HS-5 (cell line): ENCODE results near the gene ANO10.
"Not testable (repeated sequence)": the region's sequence is repeated elsewhere in the genome, so short reads cannot be mapped to it uniquely, and the experiment has no call there.

Experiments used
- DNase-seq: peaks from one replicate; pipeline ENCODE4 v3.0.0-alpha.2; 2012; ENCODE audit warnings: low read depth

Gene ANO10

DNA sequence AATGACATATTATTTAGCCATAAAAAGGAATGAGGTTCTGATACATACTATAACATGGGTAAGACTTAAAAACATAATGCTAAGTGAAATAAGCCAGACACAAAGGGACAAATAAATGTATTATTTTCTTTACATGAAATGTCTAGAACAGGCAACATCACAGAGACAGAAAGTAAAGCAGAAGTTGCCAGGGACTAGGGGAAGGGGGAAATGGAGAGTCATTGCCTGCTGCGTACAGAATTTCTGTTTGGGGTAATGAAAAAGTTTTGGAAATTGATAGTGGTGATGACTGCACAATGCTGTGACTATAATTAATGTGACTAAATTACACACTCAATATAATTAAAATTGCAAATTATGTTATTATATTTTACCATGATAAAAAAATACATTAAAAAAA lies 99.9 kb downstream of the ANO10 start:
- DNase-seq = no peak

DNA sequence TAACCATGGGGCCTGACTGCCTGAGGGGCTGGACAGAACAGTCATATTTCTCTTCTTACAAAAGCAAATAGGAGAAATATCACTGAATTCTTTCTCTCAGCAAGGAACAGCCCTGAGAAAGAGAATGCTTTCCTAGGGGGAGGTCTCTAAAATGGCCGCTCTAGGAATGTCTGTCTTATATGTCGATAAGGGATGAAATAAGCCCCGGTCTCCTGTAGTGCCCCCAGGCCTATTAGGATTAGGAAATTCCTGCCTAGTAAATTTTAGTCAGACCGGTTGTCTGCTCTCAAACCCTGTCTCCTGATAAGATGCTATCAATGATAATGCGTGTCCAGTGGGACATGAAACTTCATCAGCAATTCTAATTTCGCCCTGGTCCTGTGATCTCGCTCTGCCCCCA lies 103.3 kb downstream of the ANO10 start:
- not testable (repeated sequence) for DNase-seq

DNA sequence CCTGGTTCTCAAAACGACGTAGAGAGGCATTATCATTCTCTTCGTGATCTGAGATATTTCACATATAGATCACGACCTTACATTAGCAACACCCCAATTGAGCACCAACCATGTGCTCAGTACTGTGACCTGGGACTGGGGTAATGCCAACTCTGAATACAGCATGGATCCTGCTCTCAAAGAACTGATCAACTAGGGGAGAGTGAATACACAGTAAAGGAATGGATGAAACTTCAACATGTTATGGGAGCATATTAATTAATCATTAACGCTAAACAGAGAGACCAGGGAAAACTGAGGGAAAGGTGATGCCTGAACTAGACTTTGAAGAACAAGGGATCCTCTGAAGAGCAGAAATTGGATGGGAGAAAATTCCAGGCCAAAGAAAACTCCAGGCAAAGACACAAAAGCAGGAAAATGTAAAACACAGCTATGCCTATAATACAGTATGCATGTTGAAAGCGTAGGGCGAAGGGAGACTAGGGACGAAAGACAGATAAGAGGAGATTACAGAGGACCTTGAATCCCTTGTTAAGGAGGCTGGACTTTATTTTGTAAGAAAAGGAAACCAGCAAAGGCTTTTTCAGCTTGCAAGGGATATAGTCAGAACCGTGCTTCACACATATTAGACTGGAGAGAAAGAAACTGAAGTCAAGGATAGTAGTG lies 105.7 kb downstream of the ANO10 start:
- DNase-seq = no peak

DNA sequence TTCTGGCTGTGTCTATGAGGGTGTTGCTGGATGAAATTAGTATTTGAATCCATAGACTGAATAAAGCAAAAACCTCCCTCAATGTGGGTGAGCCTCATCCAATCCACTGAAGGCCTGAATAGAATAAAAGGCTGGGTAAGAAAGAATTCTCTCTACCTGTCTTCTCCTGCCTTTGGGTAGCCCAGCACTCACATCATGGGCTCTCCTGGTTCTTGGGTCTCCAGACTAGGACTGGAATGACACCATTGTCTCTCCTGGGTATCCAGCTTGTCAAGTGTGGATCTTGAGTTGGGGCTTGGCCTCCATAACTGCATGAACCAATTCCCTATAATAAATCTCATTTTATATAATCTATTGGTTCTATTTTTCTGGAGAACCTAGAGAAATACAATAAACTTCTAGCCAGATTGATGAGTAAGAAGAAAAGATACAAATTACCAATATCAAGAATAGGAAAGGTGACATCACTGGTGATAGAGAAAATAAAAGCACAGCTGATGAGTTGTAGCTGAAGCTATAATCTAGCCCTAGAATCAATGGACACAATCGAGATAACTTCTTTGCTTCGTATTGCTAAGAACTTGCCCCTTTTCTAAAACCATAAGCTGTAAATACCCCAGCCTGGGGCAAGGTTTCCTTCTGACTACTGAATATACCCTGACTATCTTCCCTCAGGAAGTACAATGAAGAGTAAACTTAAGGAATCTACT lies 106.4 kb downstream of the ANO10 start:
- DNase-seq = no peak

DNA sequence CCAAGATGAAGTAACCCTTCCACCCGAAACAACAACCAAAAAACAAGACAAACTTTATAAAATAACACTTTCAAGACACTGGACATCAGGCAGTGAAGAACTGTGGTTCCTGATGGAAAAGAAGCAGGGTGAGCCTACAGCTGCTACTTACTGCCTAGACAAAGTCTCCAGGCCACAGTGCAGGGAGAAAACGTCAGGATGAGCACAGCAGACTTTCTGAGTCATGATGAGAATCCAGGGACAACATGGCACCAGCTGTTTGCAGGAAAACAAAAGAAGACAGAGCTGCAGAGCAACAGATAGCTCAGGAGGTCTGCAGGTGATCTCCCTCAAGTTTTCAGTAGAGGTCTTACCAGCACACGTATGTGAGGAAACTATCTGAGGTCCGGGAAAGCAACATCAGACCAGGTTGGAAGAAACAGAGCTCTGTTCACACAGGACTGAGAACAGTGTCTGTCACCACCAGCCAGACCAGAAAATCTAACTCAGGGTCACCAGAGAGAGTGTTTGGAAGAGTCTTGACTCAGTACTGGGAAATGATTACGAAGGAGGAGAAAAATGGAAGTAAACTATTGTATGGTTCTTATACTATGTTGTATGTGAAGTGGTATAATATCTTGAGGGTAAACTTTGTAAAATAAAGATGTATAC lies 108.9 kb downstream of the ANO10 start:
- DNase-seq = no peak

DNA sequence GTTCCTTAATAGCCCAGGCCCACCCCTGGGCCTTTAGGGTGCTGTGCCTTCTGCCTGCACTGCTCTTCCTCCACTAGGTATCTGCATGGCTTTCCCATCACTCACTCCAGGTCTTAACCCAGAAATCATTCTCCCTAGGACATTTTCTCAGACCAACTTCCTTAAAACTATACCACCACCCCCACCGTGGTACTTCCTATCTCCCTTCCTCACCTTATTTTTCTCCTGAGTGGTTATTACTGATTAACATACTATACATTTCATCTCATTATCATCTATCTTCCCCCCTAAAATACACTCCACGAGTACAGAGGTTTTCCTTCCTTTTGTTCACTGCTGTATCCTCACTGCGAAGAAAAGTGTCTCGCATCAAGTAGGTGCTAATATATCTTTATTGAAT lies 115.2 kb downstream of the ANO10 start:
- DNase-seq = no peak

DNA sequence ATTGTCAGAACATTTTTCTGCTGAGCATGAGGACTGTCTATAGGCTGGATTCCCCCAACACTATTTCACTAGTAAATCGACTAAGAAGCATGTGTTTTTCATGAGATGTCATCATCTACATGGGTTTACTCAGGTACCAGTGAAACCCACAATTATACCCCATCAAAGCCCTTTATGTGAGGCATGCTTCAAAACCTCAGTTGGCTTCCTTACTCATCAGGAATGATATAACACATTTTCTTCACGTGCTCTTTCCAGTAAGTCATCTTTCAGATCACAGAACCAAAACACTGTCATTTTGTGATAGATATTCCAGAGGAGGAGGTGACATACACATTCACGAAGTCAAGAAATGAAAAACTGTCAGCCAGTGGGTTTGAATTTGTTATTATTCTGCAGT lies 116.5 kb downstream of the ANO10 start:
- DNase-seq = peak; percentile 83

DNA sequence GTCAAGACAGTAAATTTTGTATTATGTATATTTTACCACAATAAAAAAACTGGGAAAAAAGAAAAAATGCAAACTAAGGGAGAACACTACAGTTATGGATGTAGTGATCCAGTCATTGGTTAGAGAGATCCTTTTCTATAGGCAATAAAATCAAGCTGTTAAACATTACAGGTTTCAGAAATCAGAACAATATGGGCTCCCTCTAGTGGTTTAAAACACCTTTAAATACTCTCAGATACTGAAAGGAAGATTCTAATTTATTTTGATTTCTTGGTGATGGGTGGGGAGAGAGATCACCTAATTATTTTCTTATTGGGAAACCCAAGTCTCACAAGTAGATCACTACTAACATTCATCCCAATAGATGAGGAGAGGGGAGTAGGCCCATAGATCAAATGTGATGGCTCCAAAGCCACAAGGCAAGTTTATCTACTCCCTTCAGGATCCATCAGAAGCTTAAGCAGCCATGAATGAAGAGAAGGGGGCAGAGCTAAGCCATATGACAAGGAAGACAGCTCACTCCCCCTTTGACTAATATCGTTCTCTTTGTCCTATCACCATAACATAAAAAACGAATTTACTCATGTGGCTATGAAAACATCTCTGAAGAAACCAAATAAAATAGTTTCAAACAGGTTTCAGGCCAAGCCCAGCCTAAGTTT lies 118.6 kb downstream of the ANO10 start:
- DNase-seq = peak; percentile 18

DNA sequence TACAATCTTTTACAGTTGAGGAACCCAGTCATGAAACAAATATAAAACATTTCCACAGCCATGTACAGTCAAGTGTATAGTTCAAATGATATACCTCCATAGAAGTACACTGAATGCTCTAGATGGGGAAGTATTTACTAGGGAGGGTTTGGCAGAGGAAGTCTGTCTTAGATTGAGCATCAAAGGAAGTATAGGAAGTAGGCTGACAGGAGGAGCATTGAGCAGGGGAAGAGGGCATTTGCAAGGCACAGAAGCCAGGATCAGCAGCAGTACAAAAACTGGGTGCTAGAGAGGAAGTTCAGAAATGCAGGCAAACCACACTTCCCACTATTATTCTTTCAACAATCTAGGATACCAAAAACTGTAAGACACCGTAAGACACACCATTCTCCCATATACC lies 122.6 kb downstream of the ANO10 start:
- no peak for DNase-seq

DNA sequence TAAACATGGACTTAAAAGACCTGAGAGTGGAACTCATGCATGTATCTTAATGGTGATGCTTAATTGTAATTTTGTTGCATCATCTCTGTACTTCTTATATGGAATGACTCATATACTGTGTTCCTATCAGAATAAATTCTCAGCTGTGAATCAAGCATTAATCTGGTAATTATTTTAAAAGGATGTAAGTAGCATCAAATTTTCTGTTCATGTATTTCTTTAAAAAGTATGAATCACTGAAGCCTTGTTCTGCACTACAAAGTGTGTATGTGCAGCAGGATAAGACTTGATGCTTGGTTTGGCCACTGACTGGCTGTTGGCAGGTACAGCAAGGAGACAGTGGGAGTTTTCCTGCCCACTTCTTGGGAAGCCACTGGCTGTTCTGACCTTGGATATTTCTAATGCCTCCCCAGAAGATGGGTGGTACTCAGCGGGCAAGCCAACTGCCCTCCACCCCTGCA lies 123.9 kb downstream of the ANO10 start:
- DNase-seq = no peak

DNA sequence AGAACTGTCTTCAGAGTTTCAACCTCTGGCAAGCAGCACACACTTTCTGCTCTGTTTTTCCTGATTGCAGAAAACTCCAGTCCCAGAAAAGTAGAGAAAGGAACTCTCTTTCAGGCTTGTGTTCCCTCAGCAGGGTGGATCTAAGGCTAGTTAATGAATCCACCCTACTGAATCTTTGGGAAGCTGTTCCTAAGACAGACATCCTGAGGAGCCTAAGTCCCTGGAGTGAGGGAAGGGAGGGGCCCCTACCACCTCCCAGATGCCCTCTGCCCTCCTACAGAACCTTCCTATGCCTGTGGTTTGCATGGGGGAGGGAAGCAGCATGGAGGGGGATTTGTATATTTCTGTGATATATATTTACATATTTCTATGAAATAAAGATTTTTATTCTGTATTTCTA lies 124.4 kb downstream of the ANO10 start:
- no peak for DNase-seq

DNA sequence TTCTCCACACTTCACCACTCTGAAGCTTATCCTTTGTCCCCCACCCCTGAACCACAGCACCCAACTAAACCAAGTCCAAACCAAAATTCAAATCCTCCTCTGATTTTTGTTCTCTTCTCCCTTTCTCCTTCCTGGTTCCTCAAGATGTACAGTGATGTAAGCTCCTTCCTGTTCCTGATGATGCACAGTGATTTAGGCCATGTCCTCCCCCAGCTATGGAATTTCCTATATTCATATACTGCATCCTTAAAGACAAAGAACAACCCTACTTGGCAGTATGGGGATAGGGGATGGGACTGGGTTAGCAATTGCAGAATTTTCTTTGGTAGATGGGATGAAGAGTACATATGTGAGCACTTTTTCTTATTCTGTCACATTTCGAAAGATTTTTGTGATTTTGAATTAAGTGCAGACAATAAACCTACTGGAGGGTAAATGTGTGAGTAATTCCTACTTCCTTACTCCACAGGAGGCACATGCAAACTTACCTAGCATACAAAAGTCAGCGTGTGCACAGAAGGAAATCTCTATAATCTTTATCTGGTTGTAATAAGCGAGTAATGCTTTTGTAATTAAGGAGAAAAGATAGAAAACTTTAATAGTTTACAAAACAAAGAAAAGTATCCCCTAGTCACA lies 125.0 kb downstream of the ANO10 start:
- no peak for DNase-seq

DNA sequence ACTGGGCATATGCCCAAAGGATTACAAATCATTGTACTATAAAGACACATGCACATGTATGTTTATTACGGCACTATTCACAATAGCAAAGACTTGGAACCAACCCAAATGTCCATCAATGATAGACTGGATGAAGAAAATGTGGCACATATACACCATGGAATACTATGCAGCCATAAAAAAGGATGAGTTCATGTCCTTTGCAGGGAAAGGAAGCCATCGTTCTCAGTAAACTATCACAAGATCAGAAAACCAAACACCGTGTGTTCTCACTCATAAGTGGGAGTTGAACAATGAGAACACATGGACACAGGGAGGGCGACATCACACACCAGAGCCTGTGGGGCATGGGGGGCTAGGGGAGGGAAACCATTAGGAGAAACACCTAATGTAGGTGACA lies 128.9 kb downstream of the ANO10 start:
- DNase-seq = not testable (repeated sequence)

DNA sequence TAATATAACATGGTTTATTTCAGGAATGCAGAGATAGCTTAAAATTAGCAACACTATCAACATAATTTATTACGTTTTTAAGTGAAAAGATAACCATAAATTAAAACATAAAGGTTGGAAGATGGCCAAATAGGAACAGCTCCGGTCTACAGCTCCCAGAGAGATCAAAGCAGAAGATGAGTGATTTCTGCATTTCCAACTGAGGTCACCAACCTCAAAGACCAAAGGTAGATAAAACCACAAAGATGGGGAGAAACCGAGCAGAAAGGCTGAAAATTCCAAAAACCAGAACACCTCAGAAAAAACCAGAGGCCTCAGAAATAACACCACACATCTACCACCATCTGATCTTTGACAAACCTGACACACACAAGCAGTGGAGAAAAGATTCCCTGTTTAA lies 130.0 kb downstream of the ANO10 start:
- not testable (repeated sequence) for DNase-seq

DNA sequence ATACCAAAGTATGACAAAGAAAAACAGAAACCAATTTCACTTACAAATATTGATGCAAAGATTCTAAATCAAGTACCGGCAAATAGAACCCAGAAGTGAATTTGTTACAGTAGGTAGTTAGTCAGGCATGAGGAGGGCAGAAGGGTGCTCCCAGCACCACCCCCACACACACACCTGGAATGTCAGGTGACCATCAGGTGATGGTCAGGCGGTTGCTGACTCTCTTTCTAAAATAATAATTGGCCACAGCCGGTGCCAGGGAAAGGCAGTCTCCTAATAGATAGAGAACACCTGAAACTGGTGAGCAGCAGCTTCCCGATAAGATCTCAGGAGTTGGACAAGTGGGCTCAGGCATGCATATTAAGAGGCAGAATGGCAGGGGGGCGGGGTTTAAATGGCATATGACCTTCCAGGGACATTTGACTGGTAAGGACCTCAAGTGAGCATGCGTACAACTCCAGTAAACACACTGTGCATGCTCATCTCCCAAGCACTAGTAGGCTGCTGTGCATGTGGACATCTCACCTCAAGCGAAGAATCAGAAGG lies 131.1 kb downstream of the ANO10 start:
- DNase-seq = no peak

DNA sequence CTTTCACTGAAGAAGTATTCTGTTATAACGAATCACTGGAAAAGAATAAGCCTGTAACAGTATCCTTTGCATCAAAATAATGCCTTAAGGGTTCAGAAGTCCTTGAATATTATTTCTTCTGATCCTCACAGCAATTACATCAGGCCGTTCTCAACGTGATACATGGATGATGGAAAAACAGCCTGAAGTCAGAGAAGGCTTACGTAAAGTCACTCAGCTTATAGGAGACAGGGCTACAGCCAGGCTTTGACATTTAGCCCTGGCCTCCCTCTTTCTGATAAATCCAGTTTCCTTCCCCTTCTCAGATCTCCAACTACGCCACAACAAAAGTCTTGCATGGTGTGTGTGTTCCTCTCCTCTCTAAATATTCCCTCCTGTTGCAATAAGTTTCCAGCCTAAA lies 131.9 kb downstream of the ANO10 start:
- DNase-seq = no peak

DNA sequence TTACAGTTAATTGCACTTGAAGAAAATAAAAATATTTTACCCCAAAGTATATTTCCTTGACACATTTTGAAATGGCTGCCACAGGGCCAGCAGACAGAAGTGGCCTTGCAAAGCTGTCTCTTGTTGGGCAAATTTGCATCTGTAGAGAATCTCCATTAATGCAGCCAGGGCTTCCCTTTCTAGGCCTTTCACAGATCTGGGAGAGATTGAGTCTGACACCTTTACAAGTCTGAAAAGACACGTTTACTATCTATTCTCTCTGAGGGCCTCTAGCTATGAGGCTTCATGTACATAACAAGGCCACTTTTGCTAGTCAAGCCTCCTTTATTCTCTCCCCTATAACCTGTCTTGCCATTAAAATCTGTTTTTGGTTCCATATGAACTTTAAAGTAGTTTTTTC lies 135.9 kb downstream of the ANO10 start:
- no peak for DNase-seq

DNA sequence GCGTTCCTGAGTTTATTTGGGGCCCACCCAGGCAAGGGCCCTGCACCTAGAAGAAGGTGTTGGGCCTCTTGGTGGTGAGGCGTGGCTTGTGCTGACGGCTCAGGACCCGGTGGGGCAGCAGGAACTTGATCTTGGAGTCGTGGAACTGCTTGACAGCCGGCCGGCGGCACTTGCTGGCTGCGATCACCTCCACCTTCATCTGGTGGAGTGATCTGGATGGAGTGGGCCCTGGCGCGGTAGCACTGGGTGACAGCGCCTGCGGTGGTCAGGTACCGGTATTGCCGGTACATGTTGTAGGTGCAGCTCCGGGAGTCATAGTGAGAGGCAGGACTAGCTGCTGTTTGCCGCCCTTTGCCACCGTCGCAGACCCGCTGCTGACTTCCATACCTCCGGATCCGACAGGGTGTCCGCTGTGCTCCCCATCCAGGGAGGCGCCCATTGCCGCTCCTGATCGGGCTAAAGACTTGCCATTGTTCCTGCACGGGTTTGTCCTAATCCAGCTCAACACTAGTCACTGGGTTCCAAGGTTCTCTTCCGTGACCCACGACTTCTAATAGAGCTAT lies 136.8 kb downstream of the ANO10 start:
- no peak for DNase-seq

DNA sequence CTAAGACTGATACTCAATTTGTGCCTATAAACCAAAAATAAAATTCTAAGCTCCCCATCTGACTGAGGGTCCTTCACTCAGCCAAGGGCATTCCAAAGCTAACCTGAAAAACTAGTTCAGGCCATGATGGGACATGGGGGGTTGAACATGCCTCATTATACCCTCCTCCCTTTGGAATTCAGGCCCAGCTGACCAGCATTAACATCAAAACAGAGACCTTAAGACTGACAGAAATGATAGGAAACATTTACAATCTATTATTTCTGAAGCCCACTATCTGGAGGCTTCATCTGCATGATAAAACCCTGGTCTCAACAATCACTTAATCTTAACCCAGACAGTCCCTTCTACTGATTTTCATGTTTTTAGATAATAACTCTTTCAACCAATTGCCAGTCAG lies 140.4 kb downstream of the ANO10 start:
- no peak for DNase-seq

DNA sequence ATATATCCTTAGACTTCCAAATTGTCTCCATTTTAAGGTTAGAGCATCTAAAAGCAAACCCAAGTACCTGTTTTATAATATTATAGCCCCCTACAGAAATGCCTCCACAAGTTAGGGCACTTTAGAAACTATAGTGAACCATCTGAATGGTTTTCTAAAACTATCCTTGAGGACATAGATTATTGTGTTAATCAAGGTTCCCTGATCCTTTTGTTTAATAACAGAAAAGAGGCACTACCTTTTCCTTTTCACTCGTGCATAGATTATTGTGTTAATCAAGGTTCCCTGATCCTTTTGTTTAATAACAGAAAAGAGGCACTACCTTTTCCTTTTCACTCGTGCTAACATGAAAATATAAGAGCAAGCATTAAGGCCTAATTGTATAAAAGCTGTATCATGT lies 143.0 kb downstream of the ANO10 start:
- DNase-seq = not testable (repeated sequence)

DNA sequence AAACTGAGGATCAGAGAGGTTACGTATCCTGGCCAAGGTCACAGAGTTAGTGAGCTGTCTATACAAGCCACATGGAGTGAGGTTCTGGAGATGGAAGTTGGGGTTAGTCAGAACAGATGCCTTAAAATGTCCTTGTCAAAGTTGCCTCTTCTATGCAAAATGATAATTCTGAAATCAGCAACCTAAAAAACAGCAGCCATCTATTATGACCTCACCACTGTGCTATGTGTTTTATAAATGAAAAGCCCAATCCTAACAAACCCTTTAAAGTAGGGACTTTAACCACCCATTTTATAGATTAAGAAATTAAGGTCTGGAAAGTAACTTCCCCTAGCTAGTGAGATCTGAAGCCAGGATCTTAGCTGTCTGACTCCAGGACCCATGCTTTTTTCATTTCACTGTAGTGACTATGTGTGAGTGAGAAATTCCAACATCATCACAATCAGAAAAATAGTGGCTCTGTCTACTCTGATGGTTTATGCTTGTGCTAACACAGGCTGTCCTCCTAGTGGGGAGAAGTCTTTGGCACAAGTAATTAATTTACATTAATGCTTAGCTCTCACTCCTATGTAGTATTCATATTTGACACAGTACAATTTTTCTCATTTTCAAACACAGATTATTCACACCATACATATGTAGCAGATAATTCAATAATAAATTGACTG lies 143.6 kb downstream of the ANO10 start:
- DNase-seq = no peak
